ENCODE data around the gene FN1.
"Not testable (repeated sequence)": the region's sequence is repeated elsewhere in the genome, so short reads cannot be mapped to it uniquely, and the experiment has no call there.

Gene FN1

GRCh38 chr2:215421859-215422461, 13.9 kb downstream of the FN1 start:
- DNase-seq: no peak

GRCh38 chr2:215420471-215420935, 15.4 kb downstream of the FN1 start:
- no peak for DNase-seq

- DNase-seq: no peak
Measured at GRCh38 chr2:215419769-215420470, 15.9 kb downstream of the FN1 start.

GRCh38 chr2:215419113-215419512, 16.8 kb downstream of the FN1 start:
- DNase-seq: no peak

GRCh38 chr2:215418064-215418963, 17.6 kb downstream of the FN1 start:
- DNase-seq: no peak

GRCh38 chr2:215417400-215417951, 18.4 kb downstream of the FN1 start:
- no peak for DNase-seq

- DNase-seq: no peak
Measured at GRCh38 chr2:215416656-215417055, 19.2 kb downstream of the FN1 start.

- DNase-seq: no peak
Measured at GRCh38 chr2:215415820-215416577, 19.9 kb downstream of the FN1 start.

- no peak for DNase-seq
Measured at GRCh38 chr2:215415218-215415617, 20.6 kb downstream of the FN1 start.

GRCh38 chr2:215414674-215415073, 21.2 kb downstream of the FN1 start:
- DNase-seq: no peak

GRCh38 chr2:215413974-215414373, 21.9 kb downstream of the FN1 start:
- DNase-seq: no peak

- no peak for DNase-seq
Measured at GRCh38 chr2:215413484-215413777, 22.4 kb downstream of the FN1 start.

- DNase-seq: no peak
Measured at GRCh38 chr2:215411941-215412743, 23.7 kb downstream of the FN1 start.

- peak; percentile 82 for DNase-seq
Measured at GRCh38 chr2:215410932-215411285, 25.0 kb downstream of the FN1 start.

GRCh38 chr2:215410181-215410931, 25.5 kb downstream of the FN1 start:
- DNase-seq: not testable (repeated sequence)

- no peak for DNase-seq
Measured at GRCh38 chr2:215409331-215410127, 26.3 kb downstream of the FN1 start.

GRCh38 chr2:215408441-215408840, 27.4 kb downstream of the FN1 start:
- DNase-seq: not testable (repeated sequence)

GRCh38 chr2:215407590-215408264, 28.1 kb downstream of the FN1 start:
- no peak for DNase-seq

- DNase-seq: no peak
Measured at GRCh38 chr2:215407061-215407460, 28.8 kb downstream of the FN1 start.

All from kidney glomerular epithelial cell (primary cell).